ENCODE data around the gene BARD1.

The BARD1 gene

GRCh38 chr2:214808981-214809750 is at the start of gene BARD1:
Gene BARD1, minus strand, starts transcription at chr2:214809683. Its CDS starts 114 bp downstream, at chr2:214809569.
- no peak for TF ChIP-seq Cebpa-rat (IDR thresholded peaks at IDR 0.05)
- H3K27ac ChIP-seq: peak within 1 kb of the TSS; percentile 4 to 98 (median 92); a peak in 21 of 22 replicates
- H3K36me3 ChIP-seq: peaks cover 0 to 23% (median 10%) of the 10 kb centered on the region in 11 experiments; a peak in 13 of 22 replicates
- peaks cover 0 to 40% (median 14%) of the 10 kb centered on the region in 11 experiments; a peak in 12 of 22 replicates for H4K20me1 ChIP-seq
- H3K4me3 ChIP-seq: peak within 1 kb of the TSS; percentile 72 to 98 (median 86)
- H3K9ac ChIP-seq: peak within 1 kb of the TSS; percentile 77 to 97 (median 94)
- no peaks in the 10 kb centered on the region for H3K27me3 ChIP-seq
- peak within 1 kb of the TSS; percentile 81 to 97 (median 92) for H3K4me2 ChIP-seq
- peaks cover 20 to 37% (median 32%) of the 10 kb centered on the region in 10 experiments for H3K4me1 ChIP-seq
- H3K9me3 ChIP-seq (replicated peaks in 1 of 11): peaks cover 0 to 11% (median 0%) of the 10 kb centered on the region in 11 experiments; a peak in 2 of 22 replicates

GRCh38 chr2:214856137-214856536 is 46.7 kb upstream of the BARD1 start:
- Histone ChIP-seq H3K4me3 (no peak overlapping the region), H3K4me2 (no peak overlapping the region), H4K20me1 (no peaks in the 10 kb centered on the region), H3K9ac (no peak overlapping the region), H3K36me3 (no peaks in the 10 kb centered on the region), H3K4me1 (no peaks in the 10 kb centered on the region), H3K27ac (no peak overlapping the region), H3K27me3 (no peaks in the 10 kb centered on the region), H3K9me3 (replicated peaks in 1 of 11) (no peaks in the 10 kb centered on the region)
- no peak for TF ChIP-seq Cebpa-rat (IDR thresholded peaks at IDR 0.05)

- no peak overlapping the region for H3K4me3 ChIP-seq
- H3K4me1 ChIP-seq: no peaks in the 10 kb centered on the region
- H3K9ac ChIP-seq: no peak overlapping the region
- no peak overlapping the region for H3K27ac ChIP-seq
- TF ChIP-seq Cebpa-rat (IDR thresholded peaks at IDR 0.05): no peak
- H3K27me3 ChIP-seq: no peaks in the 10 kb centered on the region
- H3K36me3 ChIP-seq: no peaks in the 10 kb centered on the region
- no peaks in the 10 kb centered on the region for H3K9me3 ChIP-seq (replicated peaks in 1 of 11)
- no peak overlapping the region for H3K4me2 ChIP-seq
- no peaks in the 10 kb centered on the region for H4K20me1 ChIP-seq
Observed at GRCh38 chr2:214853906-214854305, 44.4 kb upstream of the BARD1 start.

- Histone ChIP-seq H3K27ac (no peak overlapping the region), H3K9me3 (replicated peaks in 1 of 11) (peaks cover 0 to 16% (median 9%) of the 10 kb centered on the region in 11 experiments; a peak in 16 of 22 replicates), H3K4me2 (no peak overlapping the region), H3K36me3 (no peaks in the 10 kb centered on the region; a peak in 1 of 22 replicates), H3K4me1 (peaks cover 0 to 5% (median 0%) of the 10 kb centered on the region in 10 experiments; a peak in 1 of 20 replicates), H3K4me3 (no peak overlapping the region), H3K9ac (no peak overlapping the region), H4K20me1 (no peaks in the 10 kb centered on the region), H3K27me3 (no peaks in the 10 kb centered on the region)
- no peak for TF ChIP-seq Cebpa-rat (IDR thresholded peaks at IDR 0.05)
Observed at GRCh38 chr2:214843823-214844222, 34.3 kb upstream of the BARD1 start.

GRCh38 chr2:214839464-214839863 is 30.0 kb upstream of the BARD1 start:
- H3K27me3 ChIP-seq: no peaks in the 10 kb centered on the region
- H3K27ac ChIP-seq: no peak overlapping the region
- peaks cover 0 to 5% (median 0%) of the 10 kb centered on the region in 10 experiments; a peak in 1 of 20 replicates for H3K4me1 ChIP-seq
- H3K9me3 ChIP-seq (replicated peaks in 1 of 11): peaks cover 0 to 16% (median 9%) of the 10 kb centered on the region in 11 experiments; a peak in 16 of 22 replicates
- H3K4me2 ChIP-seq: no peak overlapping the region
- H4K20me1 ChIP-seq: no peaks in the 10 kb centered on the region
- no peak for TF ChIP-seq Cebpa-rat (IDR thresholded peaks at IDR 0.05)
- H3K9ac ChIP-seq: no peak overlapping the region
- no peak overlapping the region for H3K4me3 ChIP-seq
- H3K36me3 ChIP-seq: no peaks in the 10 kb centered on the region; a peak in 1 of 22 replicates

- Histone ChIP-seq H3K36me3 (no peaks in the 10 kb centered on the region; a peak in 1 of 22 replicates), H3K4me2 (no peak overlapping the region), H3K9me3 (replicated peaks in 1 of 11) (peaks cover 0 to 16% (median 9%) of the 10 kb centered on the region in 11 experiments; a peak in 16 of 22 replicates), H3K4me3 (no peak overlapping the region), H3K27me3 (no peaks in the 10 kb centered on the region), H3K4me1 (peaks cover 0 to 5% (median 0%) of the 10 kb centered on the region in 10 experiments; a peak in 1 of 20 replicates), H4K20me1 (no peaks in the 10 kb centered on the region), H3K27ac (no peak overlapping the region), H3K9ac (no peak overlapping the region)
- no peak for TF ChIP-seq Cebpa-rat (IDR thresholded peaks at IDR 0.05)
Observed at GRCh38 chr2:214837466-214837865, 28.0 kb upstream of the BARD1 start.

- H3K9ac ChIP-seq: no peak overlapping the region
- no peaks in the 10 kb centered on the region for H3K27me3 ChIP-seq
- no peak for TF ChIP-seq Cebpa-rat (IDR thresholded peaks at IDR 0.05)
- peaks cover 0 to 14% (median 9%) of the 10 kb centered on the region in 11 experiments; a peak in 16 of 22 replicates for H3K9me3 ChIP-seq (replicated peaks in 1 of 11)
- no peaks in the 10 kb centered on the region for H4K20me1 ChIP-seq
- no peaks in the 10 kb centered on the region; a peak in 1 of 22 replicates for H3K36me3 ChIP-seq
- no peak overlapping the region for H3K4me2 ChIP-seq
- no peak overlapping the region for H3K27ac ChIP-seq
- H3K4me1 ChIP-seq: peaks cover 0 to 5% (median 0%) of the 10 kb centered on the region in 10 experiments; a peak in 1 of 20 replicates
- H3K4me3 ChIP-seq: no peak overlapping the region
Observed at GRCh38 chr2:214836568-214836967, 27.1 kb upstream of the BARD1 start.

GRCh38 chr2:214830794-214831346 is 21.4 kb upstream of the BARD1 start:
- H3K4me1 ChIP-seq: no peaks in the 10 kb centered on the region
- no peak overlapping the region for H3K4me2 ChIP-seq

GRCh38 chr2:214816008-214816533 is 6.6 kb upstream of the BARD1 start:
- H4K20me1 ChIP-seq: no peaks in the 10 kb centered on the region
- no peak overlapping the region for H3K4me2 ChIP-seq
- TF ChIP-seq Cebpa-rat (IDR thresholded peaks at IDR 0.05): no peak
- no peak overlapping the region for H3K9ac ChIP-seq
- H3K27ac ChIP-seq: no peak overlapping the region
- no peaks in the 10 kb centered on the region for H3K27me3 ChIP-seq
- no peaks in the 10 kb centered on the region for H3K9me3 ChIP-seq (replicated peaks in 1 of 11)
- H3K4me3 ChIP-seq: no peak overlapping the region
- H3K4me1 ChIP-seq: peaks cover 0 to 1% (median under 1%) of the 10 kb centered on the region in 10 experiments; a peak in 7 of 20 replicates
- H3K36me3 ChIP-seq: no peaks in the 10 kb centered on the region

More at GRCh38 chr2:214830794-214831346, 21.4 kb upstream of the BARD1 start:
- no peak overlapping the region for H3K27ac ChIP-seq
- H3K36me3 ChIP-seq: no peaks in the 10 kb centered on the region
- TF ChIP-seq Cebpa-rat (IDR thresholded peaks at IDR 0.05): no peak
- H3K9ac ChIP-seq: no peak overlapping the region
- H3K4me3 ChIP-seq: no peak overlapping the region
- no peaks in the 10 kb centered on the region for H3K27me3 ChIP-seq
- H3K9me3 ChIP-seq (replicated peaks in 1 of 11): no peaks in the 10 kb centered on the region
- H4K20me1 ChIP-seq: no peaks in the 10 kb centered on the region

Measured in BLaER1 treated with 17β-estradiol and CSF1 and Interleukin-3, amounts not matched to agents 10 nM and 100 nM (cell line).